ENCODE measurements around the gene A2ML1.

DNA sequence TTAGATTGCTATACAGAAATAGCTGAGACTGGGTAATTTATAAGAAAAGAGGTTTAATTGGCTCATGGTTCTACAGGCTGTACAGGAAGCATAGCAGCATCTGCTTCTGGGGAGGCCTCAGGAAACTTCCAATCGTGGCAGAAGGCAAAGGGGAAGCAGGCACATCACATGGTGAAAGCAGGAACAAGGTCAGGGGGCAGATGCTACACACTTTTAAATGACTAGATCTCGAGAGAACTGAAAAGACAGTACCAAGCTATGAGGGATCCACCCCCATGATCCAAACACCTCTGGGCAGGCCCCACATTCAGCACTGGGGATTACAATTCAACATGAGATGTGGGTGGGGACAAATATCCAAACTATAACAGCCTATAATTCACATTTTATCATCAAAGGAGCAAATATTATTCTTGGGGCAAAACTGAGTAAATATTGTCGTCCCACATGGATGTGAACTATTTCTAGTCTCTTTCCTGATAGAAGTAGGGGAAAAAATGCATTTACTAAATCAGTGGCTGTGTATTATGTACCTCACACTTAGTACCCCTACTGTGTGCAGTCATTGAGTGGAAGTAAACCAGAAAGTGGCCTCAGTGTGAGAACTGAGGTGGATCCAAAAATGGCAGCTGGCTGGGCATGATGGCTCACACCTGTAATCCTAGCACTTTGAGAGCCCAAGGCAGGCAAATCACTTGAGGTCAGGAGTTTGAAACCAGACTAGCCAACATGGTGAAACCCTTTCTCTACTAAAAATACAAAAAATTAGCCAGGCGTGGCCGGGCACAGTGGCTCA lies 25.4 kb upstream of the A2ML1 start:
- TF ChIP-seq POLR2A (IDR thresholded peaks at IDR 0.05) (no peak), EP300 (IDR thresholded peaks at IDR 0.05) (no peak), POLR2AphosphoS5 (IDR thresholded peaks at IDR 0.05) (no peak)
- TF ChIP-seq, protein P1, sequence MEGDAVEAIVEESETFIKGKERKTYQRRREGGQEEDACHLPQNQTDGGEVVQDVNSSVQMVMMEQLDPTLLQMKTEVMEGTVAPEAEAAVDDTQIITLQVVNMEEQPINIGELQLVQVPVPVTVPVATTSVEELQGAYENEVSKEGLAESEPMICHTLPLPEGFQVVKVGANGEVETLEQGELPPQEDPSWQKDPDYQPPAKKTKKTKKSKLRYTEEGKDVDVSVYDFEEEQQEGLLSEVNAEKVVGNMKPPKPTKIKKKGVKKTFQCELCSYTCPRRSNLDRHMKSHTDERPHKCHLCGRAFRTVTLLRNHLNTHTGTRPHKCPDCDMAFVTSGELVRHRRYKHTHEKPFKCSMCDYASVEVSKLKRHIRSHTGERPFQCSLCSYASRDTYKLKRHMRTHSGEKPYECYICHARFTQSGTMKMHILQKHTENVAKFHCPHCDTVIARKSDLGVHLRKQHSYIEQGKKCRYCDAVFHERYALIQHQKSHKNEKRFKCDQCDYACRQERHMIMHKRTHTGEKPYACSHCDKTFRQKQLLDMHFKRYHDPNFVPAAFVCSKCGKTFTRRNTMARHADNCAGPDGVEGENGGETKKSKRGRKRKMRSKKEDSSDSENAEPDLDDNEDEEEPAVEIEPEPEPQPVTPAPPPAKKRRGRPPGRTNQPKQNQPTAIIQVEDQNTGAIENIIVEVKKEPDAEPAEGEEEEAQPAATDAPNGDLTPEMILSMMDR (IDR thresholded peaks at IDR 0.05), result no peak

All from gastroesophageal sphincter (tissue), 3 donors.